DMS 273 (cell line): Measurements from ENCODE around the gene TADA2A.

Experiments
- DNase-seq: peaks from one replicate; lab custom pipeline; 2025; ENCODE audit not compliant: unreplicated experiment; lab: John Stamatoyannopoulos, UW

TADA2A gene, protein sequence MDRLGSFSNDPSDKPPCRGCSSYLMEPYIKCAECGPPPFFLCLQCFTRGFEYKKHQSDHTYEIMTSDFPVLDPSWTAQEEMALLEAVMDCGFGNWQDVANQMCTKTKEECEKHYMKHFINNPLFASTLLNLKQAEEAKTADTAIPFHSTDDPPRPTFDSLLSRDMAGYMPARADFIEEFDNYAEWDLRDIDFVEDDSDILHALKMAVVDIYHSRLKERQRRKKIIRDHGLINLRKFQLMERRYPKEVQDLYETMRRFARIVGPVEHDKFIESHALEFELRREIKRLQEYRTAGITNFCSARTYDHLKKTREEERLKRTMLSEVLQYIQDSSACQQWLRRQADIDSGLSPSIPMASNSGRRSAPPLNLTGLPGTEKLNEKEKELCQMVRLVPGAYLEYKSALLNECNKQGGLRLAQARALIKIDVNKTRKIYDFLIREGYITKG

DNA sequence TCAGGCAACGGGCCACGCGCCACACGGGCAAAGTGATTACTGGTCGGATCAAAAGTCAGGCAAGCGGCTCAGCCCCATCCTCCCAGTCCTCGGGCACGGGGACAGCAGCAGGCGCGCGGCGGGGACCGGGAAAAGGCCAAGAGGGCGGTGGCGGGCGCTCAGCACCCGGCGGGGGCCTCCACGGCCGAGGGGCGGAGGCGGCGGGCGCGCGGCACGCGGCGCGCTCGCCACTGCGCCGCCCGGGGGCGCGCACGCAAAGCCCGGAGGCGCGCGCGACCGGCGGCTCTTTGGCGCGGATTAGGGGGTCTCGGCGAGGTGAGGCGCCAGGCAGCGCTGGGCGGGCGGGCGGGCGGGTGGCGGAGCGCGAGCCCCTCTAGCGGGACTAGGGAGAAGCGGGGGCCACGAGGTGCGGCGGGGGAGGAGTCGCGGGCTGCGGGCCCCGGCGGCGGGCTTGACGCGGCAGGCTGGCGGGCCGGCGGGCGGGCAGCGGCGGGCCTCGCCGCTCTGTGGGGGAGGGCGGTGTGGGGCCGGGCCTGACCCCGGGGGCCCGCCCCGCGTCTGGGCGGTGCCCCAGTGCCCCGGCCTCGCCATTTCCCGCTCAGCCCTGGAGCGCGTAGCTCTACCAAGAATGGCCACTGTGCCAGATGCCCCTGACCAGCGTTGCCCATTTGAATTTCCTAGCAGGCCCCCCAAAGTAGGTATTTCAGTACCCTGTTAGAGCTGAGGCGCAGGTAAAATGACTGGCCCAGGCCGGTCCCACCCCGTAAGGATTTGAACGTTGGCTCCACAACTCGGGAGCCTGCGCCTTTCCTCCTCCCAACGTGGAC lies at the start of gene TADA2A, which contains the start of gene ACACA:
TADA2A (plus strand) TSS at position 252 of the 827 bp plus-strand sequence. CDS start 4,480 bp downstream, outside the sequence.
ACACA (minus strand) TSS at position 202 of the 827 bp plus-strand sequence. CDS start 537 bp downstream, outside the sequence.
- DNase-seq, result peak; percentile 96

DNA sequence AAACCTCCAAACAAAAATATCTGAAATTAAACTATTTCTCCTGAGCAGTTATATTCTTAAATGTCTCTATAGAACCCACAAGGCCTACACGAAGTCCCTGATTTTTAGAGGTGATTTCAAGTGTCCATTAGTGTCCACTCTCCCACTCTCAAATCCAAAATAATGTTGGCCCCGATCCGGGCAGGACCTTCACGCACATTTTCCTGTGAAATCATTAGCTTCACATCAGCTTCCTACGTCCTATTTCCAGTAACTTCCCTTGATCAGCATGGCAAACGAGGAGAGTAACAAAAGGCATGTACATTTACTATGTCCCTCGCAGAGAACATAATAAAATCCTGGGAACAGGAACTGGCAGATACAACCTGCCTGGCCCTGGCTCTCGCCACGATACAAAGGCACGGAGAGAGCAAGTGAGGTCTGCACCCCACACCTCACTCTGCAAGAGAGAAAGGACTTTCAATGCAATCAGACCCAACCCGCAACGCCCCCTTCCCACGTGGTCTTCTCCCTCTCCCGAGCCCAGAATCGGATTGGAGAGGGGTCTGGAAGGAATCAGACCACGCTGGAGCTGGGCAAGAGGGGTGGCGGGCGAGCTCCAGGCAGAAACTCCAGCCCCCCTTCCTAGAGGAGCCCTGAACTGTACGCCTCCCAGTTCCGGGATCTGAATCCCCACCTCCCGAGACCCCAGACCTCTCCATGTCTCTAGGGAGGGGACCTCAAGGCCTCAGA lies 48.4 kb upstream of the TADA2A start:
- peak; percentile 92 for DNase-seq

- DNase-seq, result peak; percentile 98
These were observed 47.6 kb upstream of the TADA2A start for GRCh38 chr17:37358830-37359681.

DNA sequence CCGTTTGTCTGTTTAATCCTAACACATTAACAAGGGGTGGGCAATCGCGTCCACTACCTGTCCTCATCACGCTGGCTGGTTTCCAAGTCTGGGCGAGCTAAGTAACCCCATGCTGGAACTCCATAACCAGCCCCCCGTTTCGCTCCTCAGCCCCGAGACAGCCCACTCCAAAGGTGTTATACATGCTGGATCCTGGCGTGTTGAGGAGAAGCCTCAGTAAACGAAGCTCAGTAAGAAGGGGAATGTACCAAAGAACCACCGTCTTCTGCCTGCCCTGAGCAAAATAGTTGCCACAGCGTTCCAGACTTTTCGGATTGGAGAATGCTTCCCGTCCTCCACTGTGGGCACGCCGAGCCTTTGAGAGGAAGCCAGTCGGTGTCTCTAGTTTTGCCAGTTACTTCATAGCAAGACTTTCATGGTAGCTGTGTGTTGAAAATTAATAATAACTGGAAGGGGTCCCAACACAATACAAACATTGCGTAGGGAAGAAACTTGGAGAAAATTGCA lies 47.0 kb upstream of the TADA2A start:
- no peak for DNase-seq

DNA sequence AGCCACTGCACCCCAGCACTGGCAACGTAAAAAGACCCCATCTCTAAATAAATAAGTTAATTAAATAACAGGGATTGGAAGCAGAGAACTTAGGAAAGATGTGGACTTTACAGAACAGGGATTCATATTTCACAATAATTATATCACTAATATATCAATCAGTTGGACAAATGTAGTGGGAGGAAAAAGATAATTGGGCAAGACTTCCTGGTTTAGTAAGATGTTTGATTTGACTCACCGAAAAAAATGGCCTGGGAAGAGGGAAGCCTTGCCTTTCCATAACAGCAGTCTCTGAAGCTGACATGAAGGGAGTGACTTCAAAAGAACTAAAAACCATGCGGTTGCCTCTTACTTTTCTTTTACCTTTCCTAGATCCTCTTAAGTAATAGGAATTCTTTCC lies 46.1 kb upstream of the TADA2A start:
- peak; percentile 21 for DNase-seq

- DNase-seq, result peak; percentile 71
These were observed 45.1 kb upstream of the TADA2A start for GRCh38 chr17:37361543-37361942.

DNA sequence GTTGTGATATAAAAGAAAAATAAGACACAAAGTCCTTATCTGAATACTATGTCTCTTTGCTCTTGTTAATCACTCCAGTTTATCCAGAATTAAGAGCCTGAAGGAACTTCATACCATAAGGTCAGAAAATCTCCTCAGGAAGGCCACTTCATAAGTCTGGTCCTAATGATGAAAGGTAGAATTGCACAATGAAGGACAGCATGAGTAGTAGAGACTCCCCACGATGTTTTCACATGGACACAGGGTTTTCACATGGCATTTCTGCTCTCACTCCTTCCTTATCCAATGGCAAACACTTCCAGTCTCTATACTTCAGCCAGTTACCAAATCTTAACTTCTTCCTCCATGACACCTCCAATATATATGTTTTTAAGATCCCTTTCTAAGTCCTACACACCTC lies 41.1 kb upstream of the TADA2A start:
- no peak for DNase-seq

DNA sequence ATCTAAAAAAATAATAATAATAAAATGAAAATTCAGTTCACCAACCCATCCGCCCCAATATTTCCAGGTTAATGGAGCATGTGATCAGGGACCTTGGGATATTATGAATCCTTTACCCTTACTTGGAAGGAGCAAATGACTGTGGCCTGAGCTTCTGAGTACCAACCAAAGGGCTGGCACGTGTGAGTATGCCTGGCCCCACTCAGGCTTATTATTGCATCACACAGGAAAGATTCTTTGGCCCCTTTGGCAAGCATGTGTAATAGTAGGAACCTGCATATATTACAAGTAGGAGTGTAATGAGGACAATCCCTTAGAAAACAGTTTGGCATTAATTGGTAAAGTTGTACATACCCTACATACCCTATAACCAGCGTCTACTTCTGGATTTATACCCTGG lies 38.1 kb upstream of the TADA2A start:
- no peak for DNase-seq

GRCh38 chr17:37373530-37374159 lies 33.0 kb upstream of the TADA2A start:
- DNase-seq, result peak; percentile 93

GRCh38 chr17:37375706-37376105 lies 31.0 kb upstream of the TADA2A start, which contains the start of gene C17orf78:
TSS of gene C17orf78 (plus strand) at chr17:37375985. CDS start at chr17:37376093, 108 bp downstream.
- no peak for DNase-seq

DNA sequence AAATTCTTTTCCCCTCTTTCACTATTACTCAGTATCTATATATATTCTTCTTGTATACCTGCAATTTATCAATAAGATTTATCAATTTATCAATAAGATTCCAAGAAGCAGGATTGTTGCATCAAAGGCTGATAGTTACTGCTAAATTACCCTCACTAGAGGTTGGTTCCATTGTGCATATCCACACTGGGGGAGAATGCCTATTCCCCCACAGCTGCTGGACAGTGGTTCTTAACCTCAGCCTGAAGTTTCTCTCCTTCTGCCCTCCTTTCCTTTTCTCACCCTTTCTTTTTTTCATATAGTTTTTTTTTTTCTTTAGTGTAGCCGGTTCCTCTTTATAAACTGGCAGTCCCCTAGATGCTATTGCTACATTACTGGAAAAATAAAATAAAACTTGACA lies 24.6 kb upstream of the TADA2A start:
- no peak for DNase-seq

DNA sequence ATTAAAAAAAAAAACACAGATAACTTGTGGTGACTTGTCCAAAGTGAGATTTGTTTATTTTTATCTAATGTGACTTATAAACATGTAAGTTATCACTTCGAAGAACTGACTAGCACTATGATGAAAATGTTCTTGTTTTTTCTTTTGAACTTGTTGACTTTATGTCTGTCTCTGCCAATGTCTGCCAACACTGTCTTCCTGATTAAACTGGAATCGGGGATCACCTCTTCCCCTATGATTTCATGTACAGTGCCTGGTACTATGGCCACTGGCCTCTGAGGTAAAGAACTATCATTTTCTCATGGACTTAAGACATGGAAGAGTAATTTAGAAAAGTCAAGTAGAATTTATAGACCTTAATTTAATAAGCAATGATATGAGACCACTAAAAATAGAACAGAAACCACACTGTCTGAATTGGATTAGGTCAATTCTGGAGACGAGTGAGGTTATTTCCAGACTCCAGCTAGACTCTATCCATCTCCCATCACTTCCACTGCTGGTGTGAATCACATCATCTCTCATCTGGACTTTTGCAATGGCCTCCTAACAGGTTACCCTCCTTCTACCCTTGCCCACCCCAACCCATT lies 22.0 kb upstream of the TADA2A start:
- DNase-seq, result no peak

- no peak for DNase-seq
These were observed 21.2 kb upstream of the TADA2A start for GRCh38 chr17:37385474-37385990.

- DNase-seq, result no peak
These were observed 20.2 kb upstream of the TADA2A start for GRCh38 chr17:37386462-37386861.

DNA sequence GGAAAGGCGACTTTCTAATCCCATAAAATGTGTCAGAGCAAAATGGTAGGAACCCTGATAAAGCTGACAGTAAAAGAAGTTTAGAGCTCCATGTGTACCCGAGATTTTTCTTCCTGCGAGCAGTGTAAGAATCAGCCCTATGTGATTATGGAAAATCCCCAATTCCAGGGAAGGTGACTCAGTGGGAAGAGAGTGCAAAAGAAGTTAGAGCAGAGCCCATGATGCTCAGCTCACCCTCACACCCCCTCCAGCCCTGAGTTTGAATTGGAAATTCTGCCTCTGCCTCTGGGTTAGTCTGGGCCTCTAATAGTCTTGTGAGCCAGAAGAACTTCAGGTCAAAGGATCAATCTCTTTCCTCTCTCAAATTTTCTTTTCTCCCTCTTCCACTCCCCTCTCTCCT lies 18.4 kb upstream of the TADA2A start:
- DNase-seq, result no peak

- no peak for DNase-seq
These were observed 17.5 kb upstream of the TADA2A start for GRCh38 chr17:37389160-37389559.

DNA sequence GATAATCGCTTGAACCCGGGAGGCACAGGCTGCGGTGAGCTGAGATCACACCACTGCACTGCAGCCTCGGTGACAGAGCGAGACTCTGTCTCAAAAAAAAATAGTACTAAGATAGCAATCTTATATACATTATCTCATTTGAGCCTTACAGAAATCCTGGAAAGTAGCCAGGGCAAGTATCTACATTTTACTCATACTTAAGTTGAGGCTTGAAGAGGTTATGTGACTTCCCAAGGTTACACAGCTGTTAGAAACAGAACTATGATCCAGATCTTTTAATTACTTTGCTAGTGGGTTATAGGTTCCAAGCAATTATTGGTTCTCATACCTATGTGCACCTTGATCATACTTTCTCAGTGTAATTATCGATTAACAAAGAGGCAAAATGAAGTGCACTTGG lies 15.5 kb upstream of the TADA2A start:
- no peak for DNase-seq

DNA sequence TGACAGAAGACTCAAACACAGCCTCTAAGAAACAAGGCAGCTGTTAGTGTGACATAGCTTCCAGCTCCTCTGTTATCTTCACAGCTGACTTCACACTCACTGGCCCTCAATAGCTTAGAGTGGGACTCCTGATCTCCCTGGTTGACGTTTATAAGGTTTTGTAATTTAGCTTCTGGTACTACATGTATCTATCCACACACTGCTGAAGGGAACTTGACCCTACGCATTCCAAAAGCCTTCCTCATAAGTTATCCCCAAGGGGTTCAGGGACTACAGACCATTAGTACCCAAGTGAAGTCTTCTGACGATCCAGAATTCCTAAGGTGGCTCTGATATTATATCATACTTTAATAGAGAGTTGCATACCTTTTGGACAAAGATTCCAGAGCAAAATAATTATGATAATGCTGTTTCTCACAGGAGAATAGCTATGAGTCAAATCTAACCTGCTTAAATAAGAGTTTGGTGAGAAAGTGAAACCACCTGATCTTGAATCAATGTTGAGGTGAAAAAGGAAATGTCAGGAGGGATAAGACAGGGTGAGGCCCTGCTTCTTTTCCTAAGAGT lies 14.6 kb upstream of the TADA2A start:
- DNase-seq, result no peak

- DNase-seq, result no peak
These were observed 13.3 kb upstream of the TADA2A start for GRCh38 chr17:37393352-37393751.
